ENCODE data around the gene PRDM15. TPM values are rescaled to one million over a fixed set of nuclear protein-coding genes. Genes with fewer than 3 reads are reported as not detected.

The PRDM15 gene
- total and polyA plus RNA-seq, 2 experiments from 2014 or later = 3.0 to 10.6 TPM

DNA sequence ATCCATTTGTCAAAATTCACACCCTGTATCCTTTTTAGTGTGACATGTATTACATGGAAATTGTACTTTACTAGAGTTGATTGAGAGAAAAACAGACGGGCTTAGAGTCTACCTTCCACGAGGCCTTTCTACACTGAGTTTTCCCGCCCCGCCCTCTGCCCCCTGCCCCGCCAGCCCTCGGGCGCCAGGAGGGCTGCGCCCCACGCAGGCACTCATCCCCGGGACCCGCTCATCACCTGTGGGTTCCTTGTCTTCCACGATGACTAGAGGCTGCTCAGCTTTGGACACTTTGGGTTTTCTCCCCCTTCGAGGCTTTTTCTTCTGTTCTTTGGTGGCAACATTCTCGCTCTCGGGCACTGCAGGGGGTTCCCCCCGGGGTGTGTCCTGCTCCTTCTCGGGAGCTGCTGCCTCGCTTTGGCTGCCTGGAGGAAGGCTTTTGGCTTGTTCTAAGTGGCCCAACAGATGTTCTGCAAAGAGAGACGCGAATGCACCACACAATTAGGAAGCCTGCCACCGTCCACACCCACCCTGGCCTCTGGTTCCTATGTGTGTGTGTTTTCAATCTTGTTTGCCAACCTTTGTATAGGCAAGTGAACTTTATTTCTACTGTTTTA lies 39.6 kb downstream of the PRDM15 start (continued):
- TF ChIP-seq, protein P1, sequence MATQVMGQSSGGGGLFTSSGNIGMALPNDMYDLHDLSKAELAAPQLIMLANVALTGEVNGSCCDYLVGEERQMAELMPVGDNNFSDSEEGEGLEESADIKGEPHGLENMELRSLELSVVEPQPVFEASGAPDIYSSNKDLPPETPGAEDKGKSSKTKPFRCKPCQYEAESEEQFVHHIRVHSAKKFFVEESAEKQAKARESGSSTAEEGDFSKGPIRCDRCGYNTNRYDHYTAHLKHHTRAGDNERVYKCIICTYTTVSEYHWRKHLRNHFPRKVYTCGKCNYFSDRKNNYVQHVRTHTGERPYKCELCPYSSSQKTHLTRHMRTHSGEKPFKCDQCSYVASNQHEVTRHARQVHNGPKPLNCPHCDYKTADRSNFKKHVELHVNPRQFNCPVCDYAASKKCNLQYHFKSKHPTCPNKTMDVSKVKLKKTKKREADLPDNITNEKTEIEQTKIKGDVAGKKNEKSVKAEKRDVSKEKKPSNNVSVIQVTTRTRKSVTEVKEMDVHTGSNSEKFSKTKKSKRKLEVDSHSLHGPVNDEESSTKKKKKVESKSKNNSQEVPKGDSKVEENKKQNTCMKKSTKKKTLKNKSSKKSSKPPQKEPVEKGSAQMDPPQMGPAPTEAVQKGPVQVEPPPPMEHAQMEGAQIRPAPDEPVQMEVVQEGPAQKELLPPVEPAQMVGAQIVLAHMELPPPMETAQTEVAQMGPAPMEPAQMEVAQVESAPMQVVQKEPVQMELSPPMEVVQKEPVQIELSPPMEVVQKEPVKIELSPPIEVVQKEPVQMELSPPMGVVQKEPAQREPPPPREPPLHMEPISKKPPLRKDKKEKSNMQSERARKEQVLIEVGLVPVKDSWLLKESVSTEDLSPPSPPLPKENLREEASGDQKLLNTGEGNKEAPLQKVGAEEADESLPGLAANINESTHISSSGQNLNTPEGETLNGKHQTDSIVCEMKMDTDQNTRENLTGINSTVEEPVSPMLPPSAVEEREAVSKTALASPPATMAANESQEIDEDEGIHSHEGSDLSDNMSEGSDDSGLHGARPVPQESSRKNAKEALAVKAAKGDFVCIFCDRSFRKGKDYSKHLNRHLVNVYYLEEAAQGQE (IDR thresholded peaks at IDR 0.05; ENCODE audit: unreplicated experiment) = no peak

DNA sequence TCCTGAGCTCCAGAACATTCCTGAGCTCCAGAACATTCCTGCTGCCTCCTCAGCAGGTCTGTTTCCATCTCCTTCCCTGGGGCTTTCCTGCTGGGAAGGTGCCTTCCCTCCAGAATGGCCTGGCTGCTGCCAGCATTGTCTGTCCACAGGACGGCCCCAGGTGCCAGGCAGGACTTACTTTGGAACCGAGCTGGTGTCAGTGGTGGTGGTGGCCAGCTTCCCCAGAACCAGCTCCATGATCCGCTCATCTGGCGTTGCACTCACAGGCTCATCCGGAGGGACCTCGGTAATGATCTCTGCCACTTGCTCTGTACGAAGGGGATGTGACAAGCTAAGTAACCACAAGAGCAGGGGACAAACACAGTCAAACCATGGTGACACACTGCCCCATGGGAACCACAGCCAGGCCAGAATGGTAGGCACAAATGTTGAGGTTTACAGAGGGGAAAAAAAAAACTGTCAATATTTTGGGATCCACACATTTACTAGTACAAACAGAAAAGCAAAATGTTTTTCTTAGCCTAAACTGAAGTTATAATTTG lies 41.3 kb downstream of the PRDM15 start:
- H3K27me3 ChIP-seq (ENCODE audit: insufficient read depth) = no peaks in the 10 kb centered on the region
- H3K9me2 ChIP-seq (ENCODE audit: insufficient read depth) = no peaks in the 10 kb centered on the region
- H3K36me3 Mint-ChIP-seq (ENCODE audit: low read depth) = peaks cover 45% of the 10 kb centered on the region
- H3K4me1 ChIP-seq (ENCODE audit: insufficient read depth) = peaks cover 15% of the 10 kb centered on the region
- H3K36me3 ChIP-seq (ENCODE audit: insufficient read depth) = peaks cover 3% of the 10 kb centered on the region
- no peak for DNase-seq (ENCODE audit: low spot score)
- H3K27ac Mint-ChIP-seq = no peak overlapping the region
- peaks cover 26% of the 10 kb centered on the region for H3K4me1 Mint-ChIP-seq
- H3F3A ChIP-seq (replicated peaks; ENCODE audit: low read depth) = no peaks in the 10 kb centered on the region
- no peak overlapping the region for H3K4me3 ChIP-seq
- no peaks in the 10 kb centered on the region for H4K20me1 ChIP-seq (replicated peaks; ENCODE audit: insufficient read depth)
- H3K4me2 ChIP-seq = no peak overlapping the region
- peaks cover 4% of the 10 kb centered on the region for H3K27me3 Mint-ChIP-seq (ENCODE audit: insufficient read depth, low read depth, poor library complexity)
- ATAC-seq = no peak
- no peaks in the 10 kb centered on the region for H3K79me2 ChIP-seq (replicated peaks; ENCODE audit: insufficient read depth)
- H3K4me3 Mint-ChIP-seq = no peak overlapping the region
- H3K27ac ChIP-seq (ENCODE audit: low read depth) = no peak overlapping the region
- H2AFZ ChIP-seq = no peak overlapping the region
- peaks cover 11% of the 10 kb centered on the region; the same call in 2 of the 3 replicates for H3K9me3 Mint-ChIP-seq
- TF ChIP-seq EZH2phosphoT487 (IDR thresholded peaks at IDR 0.05; ENCODE audit: unreplicated experiment) (no peak), EZH2 (IDR thresholded peaks at IDR 0.05; ENCODE audit: low read depth, unreplicated experiment) (no peak), ZNF114 (CRISPR knock-in tag; IDR thresholded peaks at IDR 0.05) (no peak), POLR2AphosphoS5 (IDR thresholded peaks at IDR 0.05; ENCODE audit: low read depth) (no peak), NANOG (IDR thresholded peaks at IDR 0.05; ENCODE audit: borderline replicate concordance) (no peak), STAT1 (IDR thresholded peaks at IDR 0.05; ENCODE audit: unreplicated experiment) (no peak), CREB1 (CRISPR knock-in tag; IDR thresholded peaks at IDR 0.05; ENCODE audit: low read depth) (no peak)
- TF ChIP-seq, protein P1 (IDR thresholded peaks at IDR 0.05; ENCODE audit: unreplicated experiment) = no peak
- TF ChIP-seq, protein P2, sequence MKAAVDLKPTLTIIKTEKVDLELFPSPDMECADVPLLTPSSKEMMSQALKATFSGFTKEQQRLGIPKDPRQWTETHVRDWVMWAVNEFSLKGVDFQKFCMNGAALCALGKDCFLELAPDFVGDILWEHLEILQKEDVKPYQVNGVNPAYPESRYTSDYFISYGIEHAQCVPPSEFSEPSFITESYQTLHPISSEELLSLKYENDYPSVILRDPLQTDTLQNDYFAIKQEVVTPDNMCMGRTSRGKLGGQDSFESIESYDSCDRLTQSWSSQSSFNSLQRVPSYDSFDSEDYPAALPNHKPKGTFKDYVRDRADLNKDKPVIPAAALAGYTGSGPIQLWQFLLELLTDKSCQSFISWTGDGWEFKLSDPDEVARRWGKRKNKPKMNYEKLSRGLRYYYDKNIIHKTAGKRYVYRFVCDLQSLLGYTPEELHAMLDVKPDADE (IDR thresholded peaks at IDR 0.05) = no peak
- TF ChIP-seq, protein P3, sequence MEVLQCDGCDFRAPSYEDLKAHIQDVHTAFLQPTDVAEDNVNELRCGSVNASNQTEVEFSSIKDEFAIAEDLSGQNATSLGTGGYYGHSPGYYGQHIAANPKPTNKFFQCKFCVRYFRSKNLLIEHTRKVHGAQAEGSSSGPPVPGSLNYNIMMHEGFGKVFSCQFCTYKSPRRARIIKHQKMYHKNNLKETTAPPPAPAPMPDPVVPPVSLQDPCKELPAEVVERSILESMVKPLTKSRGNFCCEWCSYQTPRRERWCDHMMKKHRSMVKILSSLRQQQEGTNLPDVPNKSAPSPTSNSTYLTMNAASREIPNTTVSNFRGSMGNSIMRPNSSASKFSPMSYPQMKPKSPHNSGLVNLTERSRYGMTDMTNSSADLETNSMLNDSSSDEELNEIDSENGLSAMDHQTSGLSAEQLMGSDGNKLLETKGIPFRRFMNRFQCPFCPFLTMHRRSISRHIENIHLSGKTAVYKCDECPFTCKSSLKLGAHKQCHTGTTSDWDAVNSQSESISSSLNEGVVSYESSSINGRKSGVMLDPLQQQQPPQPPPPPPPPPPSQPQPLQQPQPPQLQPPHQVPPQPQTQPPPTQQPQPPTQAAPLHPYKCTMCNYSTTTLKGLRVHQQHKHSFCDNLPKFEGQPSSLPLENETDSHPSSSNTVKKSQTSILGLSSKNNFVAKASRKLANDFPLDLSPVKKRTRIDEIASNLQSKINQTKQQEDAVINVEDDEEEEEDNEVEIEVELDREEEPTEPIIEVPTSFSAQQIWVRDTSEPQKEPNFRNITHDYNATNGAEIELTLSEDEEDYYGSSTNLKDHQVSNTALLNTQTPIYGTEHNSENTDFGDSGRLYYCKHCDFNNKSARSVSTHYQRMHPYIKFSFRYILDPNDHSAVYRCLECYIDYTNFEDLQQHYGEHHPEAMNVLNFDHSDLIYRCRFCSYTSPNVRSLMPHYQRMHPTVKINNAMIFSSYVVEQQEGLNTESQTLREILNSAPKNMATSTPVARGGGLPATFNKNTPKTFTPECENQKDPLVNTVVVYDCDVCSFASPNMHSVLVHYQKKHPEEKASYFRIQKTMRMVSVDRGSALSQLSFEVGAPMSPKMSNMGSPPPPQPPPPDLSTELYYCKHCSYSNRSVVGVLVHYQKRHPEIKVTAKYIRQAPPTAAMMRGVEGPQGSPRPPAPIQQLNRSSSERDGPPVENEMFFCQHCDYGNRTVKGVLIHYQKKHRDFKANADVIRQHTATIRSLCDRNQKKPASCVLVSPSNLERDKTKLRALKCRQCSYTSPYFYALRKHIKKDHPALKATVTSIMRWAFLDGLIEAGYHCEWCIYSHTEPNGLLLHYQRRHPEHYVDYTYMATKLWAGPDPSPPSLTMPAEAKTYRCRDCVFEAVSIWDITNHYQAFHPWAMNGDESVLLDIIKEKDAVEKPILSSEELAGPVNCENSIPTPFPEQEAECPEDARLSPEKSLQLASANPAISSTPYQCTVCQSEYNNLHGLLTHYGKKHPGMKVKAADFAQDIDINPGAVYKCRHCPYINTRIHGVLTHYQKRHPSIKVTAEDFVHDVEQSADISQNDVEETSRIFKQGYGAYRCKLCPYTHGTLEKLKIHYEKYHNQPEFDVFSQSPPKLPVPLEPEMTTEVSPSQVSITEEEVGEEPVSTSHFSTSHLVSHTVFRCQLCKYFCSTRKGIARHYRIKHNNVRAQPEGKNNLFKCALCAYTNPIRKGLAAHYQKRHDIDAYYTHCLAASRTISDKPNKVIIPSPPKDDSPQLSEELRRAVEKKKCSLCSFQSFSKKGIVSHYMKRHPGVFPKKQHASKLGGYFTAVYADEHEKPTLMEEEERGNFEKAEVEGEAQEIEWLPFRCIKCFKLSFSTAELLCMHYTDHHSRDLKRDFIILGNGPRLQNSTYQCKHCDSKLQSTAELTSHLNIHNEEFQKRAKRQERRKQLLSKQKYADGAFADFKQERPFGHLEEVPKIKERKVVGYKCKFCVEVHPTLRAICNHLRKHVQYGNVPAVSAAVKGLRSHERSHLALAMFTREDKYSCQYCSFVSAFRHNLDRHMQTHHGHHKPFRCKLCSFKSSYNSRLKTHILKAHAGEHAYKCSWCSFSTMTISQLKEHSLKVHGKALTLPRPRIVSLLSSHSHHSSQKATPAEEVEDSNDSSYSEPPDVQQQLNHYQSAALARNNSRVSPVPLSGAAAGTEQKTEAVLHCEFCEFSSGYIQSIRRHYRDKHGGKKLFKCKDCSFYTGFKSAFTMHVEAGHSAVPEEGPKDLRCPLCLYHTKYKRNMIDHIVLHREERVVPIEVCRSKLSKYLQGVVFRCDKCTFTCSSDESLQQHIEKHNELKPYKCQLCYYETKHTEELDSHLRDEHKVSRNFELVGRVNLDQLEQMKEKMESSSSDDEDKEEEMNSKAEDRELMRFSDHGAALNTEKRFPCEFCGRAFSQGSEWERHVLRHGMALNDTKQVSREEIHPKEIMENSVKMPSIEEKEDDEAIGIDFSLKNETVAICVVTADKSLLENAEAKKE (CRISPR knock-in tag; IDR thresholded peaks at IDR 0.05) = no peak

Measured in GM23338 (cell line).